ENCODE measurements around the gene C6orf62.

DNA sequence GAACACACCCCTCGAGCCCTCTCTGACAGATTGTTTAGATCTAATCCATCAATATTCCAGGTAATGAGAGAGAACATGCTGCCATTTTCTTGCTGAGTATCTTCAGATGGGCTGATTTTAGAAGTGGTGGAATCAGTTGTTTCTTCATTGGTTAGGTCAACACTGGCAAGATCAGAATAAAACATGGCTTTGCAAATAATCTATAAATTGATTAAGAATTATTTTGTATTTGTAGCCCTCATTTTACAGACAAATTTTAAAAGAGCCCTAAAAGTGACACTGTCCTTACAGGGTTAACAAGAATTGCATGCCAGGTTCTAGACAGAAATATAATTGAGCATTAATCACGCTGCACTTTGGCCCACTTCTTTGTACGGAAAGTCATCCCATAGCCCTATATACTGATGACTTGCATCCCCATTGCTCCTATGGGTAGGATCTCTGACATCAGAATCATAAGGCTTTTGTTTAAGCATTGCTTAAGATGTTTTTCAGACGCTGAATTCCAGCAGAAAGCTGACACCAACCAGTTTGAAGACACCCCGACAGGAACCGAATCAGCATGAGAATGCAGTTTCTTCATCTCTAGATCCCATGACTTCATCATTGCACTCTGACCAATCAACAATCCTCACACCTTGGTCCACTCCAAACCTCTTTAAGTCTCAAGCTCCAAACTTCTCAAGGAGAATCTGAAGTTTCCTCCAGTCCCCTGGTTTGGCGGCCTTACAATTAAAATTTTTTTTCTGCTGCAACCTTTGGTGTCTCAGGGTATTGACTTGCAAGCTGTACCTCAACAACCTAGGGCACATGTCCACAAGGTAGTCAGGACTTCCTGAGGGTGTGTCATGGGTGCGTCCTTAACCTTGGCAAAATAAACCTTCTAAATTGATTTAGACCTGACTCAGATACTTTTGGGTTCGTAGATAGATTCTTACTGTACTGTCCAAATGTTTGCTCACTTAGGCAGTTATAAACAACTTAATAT is 60.1 kb downstream of the C6orf62 start:
- TF ChIP-seq JUNB (IDR thresholded peaks at IDR 0.05) (no peak; the same call in 1 of the 2 replicates), POLR2A (IDR thresholded peaks at IDR 0.05; ENCODE audit: low read length) (no peak), CHD4 (IDR thresholded peaks at IDR 0.05; ENCODE audit: borderline replicate concordance) (no peak), RFX5 (IDR thresholded peaks at IDR 0.05) (no peak), HMGXB4 (CRISPR knock-in tag; IDR thresholded peaks at IDR 0.05; ENCODE audit: borderline replicate concordance) (no peak), CTCF (IDR thresholded peaks at IDR 0.05) (no peak), ESRRA (IDR thresholded peaks at IDR 0.05; ENCODE audit: borderline replicate concordance, low read length) (no peak), CHD2 (IDR thresholded peaks at IDR 0.05; ENCODE audit: low read length, partially characterized antibody) (no peak), HDAC2 (IDR thresholded peaks at IDR 0.05) (no peak), USF2 (IDR thresholded peaks at IDR 0.05) (no peak), MAZ (IDR thresholded peaks at IDR 0.05; ENCODE audit: borderline replicate concordance, low read depth, low read length) (no peak), KDM1A (IDR thresholded peaks at IDR 0.05; ENCODE audit: low read depth) (no peak)

All from A549 (cell line).